HEK293 (cell line): ENCODE results near the gene SCUBE3.

ENCODE experiments used
- CTCF ChIA-PET: fragments of 350-600 bp; formaldehyde crosslinking; extraction: SDS; loops from one replicate; lab custom pipeline; 2021; ENCODE audit warnings: antibody characterized with exemption; lab: Yijun Ruan, JAX
- POLR2A ChIA-PET: fragments of 300-600 bp; formaldehyde crosslinking; extraction: SDS; loops from one replicate; lab custom pipeline; 2020; ENCODE audit warnings: antibody characterized with exemption, inconsistent platforms; lab: Yijun Ruan, JAX
- H3K27ac ChIP-seq: fragments of 200-500 bp; sonication (Bioruptor generic); 2 replicates; pipeline ENCODE4 v1.5.1; 2014; ENCODE audit warnings: low read depth, low read length, control low read depth, inconsistent platforms; ENCODE audit errors: extremely low read depth
- H3K36me3 ChIP-seq, 2 experiments: fragments of 200-500 bp in 1 of 2; sonication (Bioruptor generic) in 1 of 2; 1 replicate in 1 of 2; 2 replicates in 1 of 2; pipeline ENCODE4 v1.5.1; 2014 to 2017; ENCODE audit warnings: inconsistent platforms in 2 of 2, low read length in 2 of 2; ENCODE audit not compliant: control insufficient read depth in 2 of 2, insufficient read depth in 1 of 2
- H3K4me1 ChIP-seq: fragments of 200-500 bp; sonication (Bioruptor generic); 2 replicates; pipeline ENCODE4 v1.5.1; 2014; ENCODE audit warnings: mild to moderate bottlenecking, low read length, inconsistent platforms; ENCODE audit not compliant: control insufficient read depth, insufficient read depth
- H3K4me3 ChIP-seq: 2 replicates; pipeline ENCODE4 v1.5.1; 2011; ENCODE audit warnings: low read depth, mild to moderate bottlenecking, control low read depth, low read length, moderate library complexity
- H3K9me3 ChIP-seq: fragments of 200-500 bp; sonication (Bioruptor generic); 2 replicates; pipeline ENCODE4 v1.5.1; 2014; ENCODE audit warnings: low read depth, low read length, inconsistent platforms; ENCODE audit not compliant: control insufficient read depth, insufficient read depth
- EGR2 ChIP-seq: fragments of 450-650 bp; formaldehyde crosslinking; IDR thresholded peaks from 2 replicates; pipeline ENCODE4 v1.5.1; 2016; ENCODE audit warnings: low read depth, missing biosample characterization, missing genetic modification characterization
- GLI2 ChIP-seq: fragments of 450-650 bp; formaldehyde crosslinking; IDR thresholded peaks from 2 replicates; pipeline ENCODE4; 2017; ENCODE audit warnings: missing biosample characterization, missing genetic modification characterization, low read depth, borderline replicate concordance
- KLF8 ChIP-seq: fragments of 450-650 bp; formaldehyde crosslinking; IDR thresholded peaks from 2 replicates; pipeline ENCODE4 v1.5.1; 2016; ENCODE audit warnings: missing biosample characterization, missing genetic modification characterization
- PRDM1 ChIP-seq: fragments of 450-650 bp; formaldehyde crosslinking; IDR thresholded peaks from 2 replicates; pipeline ENCODE4; 2016; ENCODE audit warnings: missing biosample characterization, missing genetic modification characterization
- SCRT2 ChIP-seq: fragments of 450-650 bp; formaldehyde crosslinking; IDR thresholded peaks from 2 replicates; pipeline ENCODE4 v1.5.1; 2016; ENCODE audit warnings: missing biosample characterization, missing genetic modification characterization
- SP2 ChIP-seq: fragments of 450-650 bp; formaldehyde crosslinking; IDR thresholded peaks from 2 replicates; pipeline ENCODE4 v1.5.1; 2016; ENCODE audit warnings: missing biosample characterization, missing genetic modification characterization
- ZFHX2 ChIP-seq: fragments of 450-650 bp; formaldehyde crosslinking; conservative IDR thresholded peaks from 2 replicates; pipeline ENCODE4 v1.5.1; 2016; ENCODE audit warnings: missing biosample characterization, missing genetic modification characterization
- ZIC2 ChIP-seq: fragments of 450-650 bp; formaldehyde crosslinking; IDR thresholded peaks from 2 replicates; pipeline ENCODE4 v1.5.1; 2016; ENCODE audit warnings: missing biosample characterization, missing genetic modification characterization
- ZNF248 ChIP-seq: fragments of 450-650 bp; formaldehyde crosslinking; IDR thresholded peaks from 2 replicates; pipeline ENCODE4 v1.5.1; 2017; ENCODE audit warnings: missing biosample characterization, missing genetic modification characterization
- ZNF433 ChIP-seq: fragments of 450-650 bp; formaldehyde crosslinking; IDR thresholded peaks from 2 replicates; pipeline ENCODE4 v1.5.1; 2016; ENCODE audit warnings: missing biosample characterization, missing genetic modification characterization, low read depth
- ZNF501 ChIP-seq: fragments of 450-650 bp; formaldehyde crosslinking; IDR thresholded peaks from 2 replicates; pipeline ENCODE4 v1.5.1; 2016; ENCODE audit warnings: missing biosample characterization, missing genetic modification characterization
- ZNF585B ChIP-seq: fragments of 450-650 bp; formaldehyde crosslinking; IDR thresholded peaks from 2 replicates; pipeline ENCODE4 v1.5.1; 2016; ENCODE audit warnings: missing biosample characterization, missing genetic modification characterization
- ZNF623 ChIP-seq: fragments of 450-650 bp; formaldehyde crosslinking; IDR thresholded peaks from 2 replicates; pipeline ENCODE4 v1.5.1; 2016; ENCODE audit warnings: missing biosample characterization, missing genetic modification characterization
- ZNF624 ChIP-seq: fragments of 450-650 bp; formaldehyde crosslinking; IDR thresholded peaks from 2 replicates; pipeline ENCODE4 v1.5.1; 2017; ENCODE audit warnings: missing biosample characterization, missing genetic modification characterization
- ZNF626 ChIP-seq: fragments of 450-650 bp; sonication (Bioruptor Pico); formaldehyde crosslinking; IDR thresholded peaks from 2 replicates; pipeline ENCODE4 v1.5.1; 2018; ENCODE audit warnings: missing biosample characterization, missing genetic modification characterization, inconsistent platforms
- ZNF76 ChIP-seq: fragments of 450-650 bp; formaldehyde crosslinking; IDR thresholded peaks from 2 replicates; pipeline ENCODE4; 2016; ENCODE audit warnings: low read depth, missing biosample characterization, missing genetic modification characterization, borderline replicate concordance
- ZNF830 ChIP-seq: fragments of 450-650 bp; IDR thresholded peaks from 2 replicates; pipeline ENCODE4 v1.5.0; 2018; ENCODE audit warnings: missing biosample characterization, missing genetic modification characterization, low read depth, mild to moderate bottlenecking, moderate library complexity
- TF ChIP-seq, protein P1 (sequence below): fragments of 450-650 bp; formaldehyde crosslinking; conservative IDR thresholded peaks from 2 replicates; pipeline ENCODE4 v1.5.1; 2016; ENCODE audit warnings: low read depth, missing biosample characterization, missing genetic modification characterization
- TF ChIP-seq, protein P2 (sequence below): fragments of 450-650 bp; formaldehyde crosslinking; IDR thresholded peaks from 2 replicates; pipeline ENCODE4 v1.5.1; 2016; ENCODE audit warnings: missing biosample characterization, missing genetic modification characterization

Gene SCUBE3

GRCh38 chr6:35177157-35177556 is 36.6 kb upstream of the SCUBE3 start:
- H3K36me3 ChIP-seq: no peaks in the 10 kb centered on the region
- ChIA-PET POLR2A (no interaction called here), CTCF (interaction anchor here (0.8 to 1.3 kb wide), 2 partner anchors 19 to 31 kb away, joined by 3 to 5 read pairs; no protein-coding TSS in a partner anchor)
- no peak for TF ChIP-seq ZNF623 (tag by site-specific recombination)
- TF ChIP-seq ZNF76 (tag by site-specific recombination): peak; percentile 32; the same call in 1 of the 2 replicates
- H3K4me3 ChIP-seq: no peak overlapping the region
- no peak overlapping the region for H3K27ac ChIP-seq
- no peaks in the 10 kb centered on the region for H3K9me3 ChIP-seq
- peaks cover 8% of the 10 kb centered on the region for H3K4me1 ChIP-seq

GRCh38 chr6:35177596-35177995 is 36.2 kb upstream of the SCUBE3 start:
- no peak overlapping the region for H3K4me3 ChIP-seq
- H3K36me3 ChIP-seq: no peaks in the 10 kb centered on the region
- ChIA-PET POLR2A (no interaction called here), CTCF (interaction anchor here (0.8 kb wide), 1 partner anchor 18 kb away, joined by 3 read pairs; no protein-coding TSS in a partner anchor)
- no peak overlapping the region for H3K27ac ChIP-seq
- H3K4me1 ChIP-seq: peaks cover 8% of the 10 kb centered on the region
- H3K9me3 ChIP-seq: no peaks in the 10 kb centered on the region
- TF ChIP-seq ZNF433 (0 out of 2 replicates have a peak, but pooled peaks have one; percentile 4), ZNF501 (tag by site-specific recombination) (no peak)

GRCh38 chr6:35178012-35178411 is 35.7 kb upstream of the SCUBE3 start:
- ChIA-PET CTCF (interaction anchor here (0.8 to 2.1 kb wide), 2 partner anchors 18 to 63 kb away, joined by 3 to 16 read pairs; no protein-coding TSS in a partner anchor), POLR2A (no interaction called here)
- Histone ChIP-seq H3K27ac (no peak overlapping the region), H3K4me1 (peaks cover 8% of the 10 kb centered on the region), H3K9me3 (no peaks in the 10 kb centered on the region), H3K4me3 (no peak overlapping the region), H3K36me3 (no peaks in the 10 kb centered on the region)
- TF ChIP-seq ZNF624: no peak
- TF ChIP-seq PRDM1 (tag by site-specific recombination): 0 out of 2 replicates have a peak, but pooled peaks have one; percentile 5
- TF ChIP-seq GLI2 (tag by site-specific recombination): no peak

DNA sequence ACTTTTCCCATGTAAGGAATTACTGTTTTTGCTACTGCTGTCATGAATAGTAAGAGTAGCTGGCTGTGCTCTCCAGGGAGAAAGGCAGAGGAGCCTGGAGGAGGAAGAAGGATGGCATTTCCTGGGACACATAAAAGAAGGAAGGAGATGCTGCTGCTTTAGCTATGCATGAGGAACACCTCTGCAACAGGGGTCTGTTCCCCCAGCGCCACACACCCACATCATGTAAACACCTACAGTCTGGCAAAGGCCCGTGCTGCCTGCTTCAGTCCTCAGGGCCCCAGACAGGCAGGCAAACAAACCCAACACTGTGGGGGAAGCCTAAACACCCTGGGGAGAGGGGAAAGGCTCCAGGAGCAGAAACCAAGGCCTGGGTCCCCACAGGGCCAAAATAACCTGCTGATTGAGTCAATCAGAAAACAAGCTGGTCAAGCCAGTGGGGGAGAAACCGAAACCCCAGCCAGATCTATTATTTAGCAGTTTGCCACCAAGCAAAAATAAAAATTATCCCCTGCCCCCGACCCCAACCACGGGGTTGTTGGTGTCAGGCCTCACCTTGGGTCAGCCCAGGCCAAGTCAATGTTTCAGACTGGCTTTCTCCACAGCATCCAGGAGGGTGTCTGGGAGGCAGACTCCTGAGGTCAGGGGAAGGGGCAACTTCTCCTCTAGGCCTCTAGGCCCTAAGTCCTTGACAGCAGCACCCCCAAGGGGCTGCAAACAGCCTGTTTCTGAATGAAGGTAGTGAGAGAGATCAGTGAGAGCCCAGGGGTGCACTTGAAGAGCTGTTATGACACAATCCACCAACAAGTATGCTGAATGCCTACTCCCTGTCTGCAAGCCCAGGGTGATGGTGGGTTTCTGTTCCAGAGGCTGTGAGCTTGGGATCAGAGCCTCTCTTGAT is 34.6 kb upstream of the SCUBE3 start:
- Histone ChIP-seq H3K9me3 (no peaks in the 10 kb centered on the region), H3K36me3 (no peaks in the 10 kb centered on the region)
- POLR2A ChIA-PET: interaction anchor here (0.6 kb wide), 1 partner anchor 482 kb away, joined by 3 read pairs; the partner anchor contains the start of gene ILRUN
- CTCF ChIA-PET: interaction anchor here (0.6 to 2.2 kb wide), 6 partner anchors 20 to 946 kb away, joined by 3 to 16 read pairs (median 5); no protein-coding TSS in a partner anchor
- no peak for TF ChIP-seq ZNF626 (tag by site-specific recombination)
- peak; percentile 81 for TF ChIP-seq ZIC2
- TF ChIP-seq KLF8: no peak
- TF ChIP-seq ZNF248 (tag by site-specific recombination): no peak
- no peak for TF ChIP-seq SP2 (tag by site-specific recombination)
- peak; percentile 82 for TF ChIP-seq EGR2 (tag by site-specific recombination)
- no peak for TF ChIP-seq ZNF585B (tag by site-specific recombination)
- TF ChIP-seq, protein P1, sequence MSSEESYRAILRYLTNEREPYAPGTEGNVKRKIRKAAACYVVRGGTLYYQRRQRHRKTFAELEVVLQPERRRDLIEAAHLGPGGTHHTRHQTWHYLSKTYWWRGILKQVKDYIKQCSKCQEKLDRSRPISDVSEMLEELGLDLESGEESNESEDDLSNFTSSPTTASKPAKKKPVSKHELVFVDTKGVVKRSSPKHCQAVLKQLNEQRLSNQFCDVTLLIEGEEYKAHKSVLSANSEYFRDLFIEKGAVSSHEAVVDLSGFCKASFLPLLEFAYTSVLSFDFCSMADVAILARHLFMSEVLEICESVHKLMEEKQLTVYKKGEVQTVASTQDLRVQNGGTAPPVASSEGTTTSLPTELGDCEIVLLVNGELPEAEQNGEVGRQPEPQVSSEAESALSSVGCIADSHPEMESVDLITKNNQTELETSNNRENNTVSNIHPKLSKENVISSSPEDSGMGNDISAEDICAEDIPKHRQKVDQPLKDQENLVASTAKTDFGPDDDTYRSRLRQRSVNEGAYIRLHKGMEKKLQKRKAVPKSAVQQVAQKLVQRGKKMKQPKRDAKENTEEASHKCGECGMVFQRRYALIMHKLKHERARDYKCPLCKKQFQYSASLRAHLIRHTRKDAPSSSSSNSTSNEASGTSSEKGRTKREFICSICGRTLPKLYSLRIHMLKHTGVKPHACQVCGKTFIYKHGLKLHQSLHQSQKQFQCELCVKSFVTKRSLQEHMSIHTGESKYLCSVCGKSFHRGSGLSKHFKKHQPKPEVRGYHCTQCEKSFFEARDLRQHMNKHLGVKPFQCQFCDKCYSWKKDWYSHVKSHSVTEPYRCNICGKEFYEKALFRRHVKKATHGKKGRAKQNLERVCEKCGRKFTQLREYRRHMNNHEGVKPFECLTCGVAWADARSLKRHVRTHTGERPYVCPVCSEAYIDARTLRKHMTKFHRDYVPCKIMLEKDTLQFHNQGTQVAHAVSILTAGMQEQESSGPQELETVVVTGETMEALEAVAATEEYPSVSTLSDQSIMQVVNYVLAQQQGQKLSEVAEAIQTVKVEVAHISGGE (tag by site-specific recombination): no peak
- TF ChIP-seq, protein P2, sequence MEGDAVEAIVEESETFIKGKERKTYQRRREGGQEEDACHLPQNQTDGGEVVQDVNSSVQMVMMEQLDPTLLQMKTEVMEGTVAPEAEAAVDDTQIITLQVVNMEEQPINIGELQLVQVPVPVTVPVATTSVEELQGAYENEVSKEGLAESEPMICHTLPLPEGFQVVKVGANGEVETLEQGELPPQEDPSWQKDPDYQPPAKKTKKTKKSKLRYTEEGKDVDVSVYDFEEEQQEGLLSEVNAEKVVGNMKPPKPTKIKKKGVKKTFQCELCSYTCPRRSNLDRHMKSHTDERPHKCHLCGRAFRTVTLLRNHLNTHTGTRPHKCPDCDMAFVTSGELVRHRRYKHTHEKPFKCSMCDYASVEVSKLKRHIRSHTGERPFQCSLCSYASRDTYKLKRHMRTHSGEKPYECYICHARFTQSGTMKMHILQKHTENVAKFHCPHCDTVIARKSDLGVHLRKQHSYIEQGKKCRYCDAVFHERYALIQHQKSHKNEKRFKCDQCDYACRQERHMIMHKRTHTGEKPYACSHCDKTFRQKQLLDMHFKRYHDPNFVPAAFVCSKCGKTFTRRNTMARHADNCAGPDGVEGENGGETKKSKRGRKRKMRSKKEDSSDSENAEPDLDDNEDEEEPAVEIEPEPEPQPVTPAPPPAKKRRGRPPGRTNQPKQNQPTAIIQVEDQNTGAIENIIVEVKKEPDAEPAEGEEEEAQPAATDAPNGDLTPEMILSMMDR (tag by site-specific recombination): peak; percentile 25; the same call in 1 of the 2 replicates
- no peak for TF ChIP-seq ZNF830
- TF ChIP-seq ZFHX2 (tag by site-specific recombination): peak; percentile 84
- 0 out of 2 replicates have a peak, but pooled peaks have one; percentile 12 for TF ChIP-seq SCRT2 (tag by site-specific recombination)
- TF ChIP-seq, all 188 proteins: peak for 5
- H3K4me3 ChIP-seq: no peak overlapping the region
- H3K27ac ChIP-seq: no peak overlapping the region
- peaks cover 8% of the 10 kb centered on the region for H3K4me1 ChIP-seq
